Osteocyte (in vitro differentiated cells): ENCODE results near the gene ASCL5. TPM values are rescaled to one million over a fixed set of nuclear protein-coding genes. Genes with fewer than 3 reads are reported as not detected.

Source experiments
- DNase-seq: peaks from one replicate; pipeline ENCODE4 v3.0.0; 2021; ENCODE audit warnings: mixed read lengths; ENCODE audit not compliant: unreplicated experiment; ENCODE audit errors: extremely low spot score
- H3K27ac Mint-ChIP-seq: one replicate; pipeline ENCODE4 v1.8.0; 2021; ENCODE audit warnings: mild to moderate bottlenecking, mixed read lengths; ENCODE audit not compliant: unreplicated experiment
- H3K27me3 Mint-ChIP-seq: one replicate; pipeline ENCODE4 v1.8.0; 2021; ENCODE audit warnings: mixed read lengths; ENCODE audit not compliant: unreplicated experiment
- H3K36me3 Mint-ChIP-seq: one replicate; pipeline ENCODE4 v1.8.0; 2021; ENCODE audit warnings: mixed read lengths; ENCODE audit not compliant: unreplicated experiment
- H3K4me1 Mint-ChIP-seq: one replicate; pipeline ENCODE4 v1.8.0; 2021; ENCODE audit warnings: mixed read lengths; ENCODE audit not compliant: unreplicated experiment
- H3K4me3 Mint-ChIP-seq: one replicate; pipeline ENCODE4 v1.8.0; 2021; ENCODE audit warnings: mild to moderate bottlenecking, moderate library complexity, mixed read lengths; ENCODE audit not compliant: unreplicated experiment
- H3K9me3 Mint-ChIP-seq: one replicate; pipeline ENCODE4 v1.8.0; 2021; ENCODE audit warnings: mixed read lengths; ENCODE audit not compliant: unreplicated experiment
- CTCF ChIP-seq: fragments of 200-600 bp; sonication (generic); IDR thresholded peaks from 2 replicates; pipeline ENCODE4 v1.5.0; 2021; ENCODE audit warnings: antibody characterized with exemption, mild to moderate bottlenecking, moderate library complexity
- long read RNA-seq: library from polyadenylated mRNA; unstranded; transcript quantifications from one replicate; pipeline ENCODE4 v2.0.0, GENCODE V29; 2021
- total RNA-seq: library from RNA; stranded (reverse); gene quantifications from 2 replicates; pipeline ENCODE4 v1.2.1, GENCODE V29; 2021

ASCL5 gene
- not detected in 2 replicates for total RNA-seq
- long read RNA-seq, result 0 reads

GRCh38 chr1:201126832-201127754 lies at the start of gene ASCL5:
TSS of gene ASCL5 (minus strand) at chr1:201127184. CDS start at chr1:201115372, 11,812 bp downstream.
- Mint-ChIP-seq H3K27ac (no peak within 1 kb of the TSS), H3K4me3 (no peak within 1 kb of the TSS), H3K27me3 (peaks cover 13% of the 10 kb centered on the region), H3K4me1 (peaks cover 7% of the 10 kb centered on the region), H3K9me3 (no peaks in the 10 kb centered on the region), H3K36me3 (no peaks in the 10 kb centered on the region)
- TF ChIP-seq CTCF, result no peak
- no peak for DNase-seq

- no peak overlapping the region for H3K4me3 Mint-ChIP-seq
- H3K27me3 Mint-ChIP-seq, result peaks cover 28% of the 10 kb centered on the region
- H3K36me3 Mint-ChIP-seq, result no peaks in the 10 kb centered on the region
- TF ChIP-seq CTCF, result no peak
- H3K9me3 Mint-ChIP-seq, result peaks cover 7% of the 10 kb centered on the region
- DNase-seq, result no peak
- H3K27ac Mint-ChIP-seq, result no peak overlapping the region
- H3K4me1 Mint-ChIP-seq, result peaks cover under 1% of the 10 kb centered on the region
These were observed 49.0 kb upstream of the ASCL5 start for GRCh38 chr1:201175820-201176500.

DNA sequence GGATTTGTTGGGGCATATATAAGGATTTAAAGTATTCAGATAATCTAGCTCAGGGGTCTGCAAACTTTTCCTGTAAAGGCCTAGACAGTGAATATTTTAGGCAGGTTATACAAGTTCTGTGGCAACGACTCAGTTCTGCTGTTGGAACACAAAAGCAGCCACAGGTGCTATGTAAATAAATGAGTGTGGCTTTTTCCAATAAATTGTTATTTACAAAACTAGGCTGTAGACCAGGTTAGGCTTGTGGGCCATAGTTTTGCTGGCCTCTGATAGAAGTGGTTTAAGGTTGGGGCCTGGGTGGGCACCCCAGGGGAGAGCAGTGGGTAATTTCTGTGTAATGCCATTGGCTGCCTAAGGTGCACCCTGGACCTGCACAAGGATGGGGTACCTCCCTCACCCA lies 46.8 kb upstream of the ASCL5 start:
- H3K27me3 Mint-ChIP-seq, result peaks cover 8% of the 10 kb centered on the region
- no peak overlapping the region for H3K4me3 Mint-ChIP-seq
- no peak overlapping the region for H3K27ac Mint-ChIP-seq
- peaks cover 2% of the 10 kb centered on the region for H3K9me3 Mint-ChIP-seq
- no peaks in the 10 kb centered on the region for H3K36me3 Mint-ChIP-seq
- no peak for DNase-seq
- TF ChIP-seq CTCF, result no peak
- peaks cover 12% of the 10 kb centered on the region for H3K4me1 Mint-ChIP-seq

GRCh38 chr1:201172999-201173610 lies 46.1 kb upstream of the ASCL5 start:
- no peak overlapping the region for H3K27ac Mint-ChIP-seq
- no peak overlapping the region for H3K4me3 Mint-ChIP-seq
- H3K36me3 Mint-ChIP-seq, result no peaks in the 10 kb centered on the region
- H3K9me3 Mint-ChIP-seq, result no peaks in the 10 kb centered on the region
- peaks cover 12% of the 10 kb centered on the region for H3K4me1 Mint-ChIP-seq
- H3K27me3 Mint-ChIP-seq, result peaks cover 7% of the 10 kb centered on the region
- TF ChIP-seq CTCF, result no peak
- DNase-seq, result no peak
